IPS DF 19.7 (cell line): ENCODE results near the gene TIRAP.

Source experiments
- DNase-seq: peaks from one replicate; pipeline ENCODE4 v3.0.0-alpha.2; 2013; ENCODE audit warnings: low read depth, low spot score

Gene TIRAP

GRCh38 chr11:126322996-126323395 is 40.1 kb downstream of the TIRAP start:
- no peak for DNase-seq

GRCh38 chr11:126327281-126328000 is 44.5 kb downstream of the TIRAP start:
- no peak for DNase-seq

GRCh38 chr11:126328001-126328390 is 45.1 kb downstream of the TIRAP start:
- DNase-seq: no peak

GRCh38 chr11:126328444-126328843 is 45.6 kb downstream of the TIRAP start:
- no peak for DNase-seq

- no peak for DNase-seq
These were observed 46.2 kb downstream of the TIRAP start for GRCh38 chr11:126328938-126329643.

- DNase-seq: no peak
These were observed 46.8 kb downstream of the TIRAP start for GRCh38 chr11:126329644-126330211.

GRCh38 chr11:126331286-126331685 is 48.4 kb downstream of the TIRAP start:
- no peak for DNase-seq

- DNase-seq: no peak
These were observed 49.4 kb downstream of the TIRAP start for GRCh38 chr11:126332221-126332711.

- no peak for DNase-seq
These were observed 50.2 kb downstream of the TIRAP start for GRCh38 chr11:126333142-126333541.

- DNase-seq: no peak
These were observed 52.0 kb downstream of the TIRAP start for GRCh38 chr11:126334659-126335462.

- DNase-seq: no peak
These were observed 52.5 kb downstream of the TIRAP start for GRCh38 chr11:126335463-126335760.

- DNase-seq: no peak
These were observed 53.2 kb downstream of the TIRAP start for GRCh38 chr11:126336138-126336541.

- DNase-seq: no peak
These were observed 53.8 kb downstream of the TIRAP start for GRCh38 chr11:126336671-126337101.

GRCh38 chr11:126337126-126337473 is 54.2 kb downstream of the TIRAP start:
- no peak for DNase-seq

GRCh38 chr11:126337474-126338241 is 54.8 kb downstream of the TIRAP start:
- no peak for DNase-seq

GRCh38 chr11:126338346-126339055 is 55.6 kb downstream of the TIRAP start:
- DNase-seq: no peak

- no peak for DNase-seq
These were observed 56.4 kb downstream of the TIRAP start for GRCh38 chr11:126339073-126339862.

- no peak for DNase-seq
These were observed 57.1 kb downstream of the TIRAP start for GRCh38 chr11:126339863-126340434.

GRCh38 chr11:126340960-126341606 is 58.2 kb downstream of the TIRAP start:
- no peak for DNase-seq
